GM10248 (cell line): ENCODE measurements around the gene ARHGAP31.

ENCODE experiments used
- CTCF ChIA-PET: fragments of 300-600 bp; sonication (Branson Sonifier 250); formaldehyde crosslinking; extraction: SDS; loops from one replicate; lab custom pipeline; 2021; ENCODE audit warnings: antibody characterized with exemption; lab: Yijun Ruan, JAX
- POLR2A ChIA-PET: fragments of 350-650 bp; sonication (Branson Sonifier 250); formaldehyde crosslinking; extraction: SDS; loops from one replicate; lab custom pipeline; 2020; ENCODE audit warnings: antibody characterized with exemption; lab: Yijun Ruan, JAX
- DNase-seq: peaks from one replicate; pipeline ENCODE4 v3.0.0; 2012; ENCODE audit errors: extremely low spot score
- TF ChIP-seq, protein P1 (sequence below): IDR thresholded peaks from 2 replicates; pipeline ENCODE4 v1.5.1; 2012; ENCODE audit warnings: mild to moderate bottlenecking, low read depth; ENCODE audit errors: extremely low read depth, missing control alignments, control extremely low read depth

The ARHGAP31 gene

DNA sequence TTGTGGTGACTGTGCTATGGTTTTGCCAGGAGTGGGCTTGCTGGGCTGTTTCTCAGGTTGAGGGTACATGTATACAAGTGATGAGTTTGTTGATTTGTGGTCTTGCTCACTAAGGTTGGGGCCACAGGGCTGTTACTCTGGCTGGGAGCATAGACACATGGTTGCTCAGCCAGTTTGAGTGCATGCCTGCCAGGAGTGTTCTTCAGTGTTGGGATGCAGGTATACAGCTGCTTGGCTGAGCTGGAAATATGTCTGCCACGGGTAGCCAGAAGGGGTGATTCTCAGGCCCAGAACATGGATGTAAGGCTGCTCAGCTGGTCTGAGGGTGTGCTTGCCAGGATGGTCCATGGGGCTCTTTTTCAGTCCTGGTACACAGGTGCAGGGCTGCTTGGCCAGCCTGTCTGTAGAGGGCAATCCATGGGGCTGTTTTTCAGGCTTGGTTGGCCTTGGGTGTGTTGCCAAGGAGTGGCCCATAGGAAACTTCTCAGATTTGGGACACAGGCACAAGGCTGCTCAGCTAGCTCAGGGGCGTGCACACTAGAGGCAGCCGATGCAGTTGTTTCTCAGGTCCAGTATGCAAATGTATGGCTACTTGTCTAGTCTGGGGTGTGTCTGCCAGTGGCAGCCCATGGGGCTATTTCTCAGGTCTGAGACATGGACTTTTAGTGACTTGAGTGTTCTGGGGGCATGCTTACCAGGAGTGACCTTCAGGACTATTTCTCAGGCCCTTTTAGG lies 5.3 kb upstream of the ARHGAP31 start:
- TF ChIP-seq, protein P1, sequence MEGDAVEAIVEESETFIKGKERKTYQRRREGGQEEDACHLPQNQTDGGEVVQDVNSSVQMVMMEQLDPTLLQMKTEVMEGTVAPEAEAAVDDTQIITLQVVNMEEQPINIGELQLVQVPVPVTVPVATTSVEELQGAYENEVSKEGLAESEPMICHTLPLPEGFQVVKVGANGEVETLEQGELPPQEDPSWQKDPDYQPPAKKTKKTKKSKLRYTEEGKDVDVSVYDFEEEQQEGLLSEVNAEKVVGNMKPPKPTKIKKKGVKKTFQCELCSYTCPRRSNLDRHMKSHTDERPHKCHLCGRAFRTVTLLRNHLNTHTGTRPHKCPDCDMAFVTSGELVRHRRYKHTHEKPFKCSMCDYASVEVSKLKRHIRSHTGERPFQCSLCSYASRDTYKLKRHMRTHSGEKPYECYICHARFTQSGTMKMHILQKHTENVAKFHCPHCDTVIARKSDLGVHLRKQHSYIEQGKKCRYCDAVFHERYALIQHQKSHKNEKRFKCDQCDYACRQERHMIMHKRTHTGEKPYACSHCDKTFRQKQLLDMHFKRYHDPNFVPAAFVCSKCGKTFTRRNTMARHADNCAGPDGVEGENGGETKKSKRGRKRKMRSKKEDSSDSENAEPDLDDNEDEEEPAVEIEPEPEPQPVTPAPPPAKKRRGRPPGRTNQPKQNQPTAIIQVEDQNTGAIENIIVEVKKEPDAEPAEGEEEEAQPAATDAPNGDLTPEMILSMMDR = no peak
- CTCF ChIA-PET = interaction anchor here (1.4 to 4.3 kb wide), 2 partner anchors 14 to 47 kb away, joined by 6 to 19 read pairs; no protein-coding TSS in a partner anchor
- no peak for DNase-seq
- POLR2A ChIA-PET = no interaction called here

DNA sequence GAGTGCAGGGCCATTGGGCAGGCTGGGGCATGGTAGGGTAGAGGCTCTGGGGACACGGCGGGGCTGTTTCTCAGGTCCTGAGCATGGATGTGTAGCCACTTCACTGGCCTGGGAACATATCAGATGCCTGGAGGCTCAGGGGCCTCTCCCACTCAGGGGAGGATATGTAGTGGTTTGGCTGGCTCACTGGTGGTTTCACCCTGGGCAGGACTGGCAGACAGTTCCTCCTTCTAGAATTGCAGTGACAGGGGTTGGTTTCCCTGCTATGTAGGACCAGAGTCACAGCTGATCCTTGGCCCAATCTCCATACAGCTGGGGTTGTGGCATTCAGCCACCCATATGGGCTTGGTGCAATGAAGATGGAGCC lies 4.8 kb upstream of the ARHGAP31 start:
- POLR2A ChIA-PET = no interaction called here
- CTCF ChIA-PET = interaction anchor here (4.3 kb wide), 1 partner anchor 14 kb away, joined by 19 read pairs; no protein-coding TSS in a partner anchor
- TF ChIP-seq, protein P1 = no peak
- no peak for DNase-seq

DNA sequence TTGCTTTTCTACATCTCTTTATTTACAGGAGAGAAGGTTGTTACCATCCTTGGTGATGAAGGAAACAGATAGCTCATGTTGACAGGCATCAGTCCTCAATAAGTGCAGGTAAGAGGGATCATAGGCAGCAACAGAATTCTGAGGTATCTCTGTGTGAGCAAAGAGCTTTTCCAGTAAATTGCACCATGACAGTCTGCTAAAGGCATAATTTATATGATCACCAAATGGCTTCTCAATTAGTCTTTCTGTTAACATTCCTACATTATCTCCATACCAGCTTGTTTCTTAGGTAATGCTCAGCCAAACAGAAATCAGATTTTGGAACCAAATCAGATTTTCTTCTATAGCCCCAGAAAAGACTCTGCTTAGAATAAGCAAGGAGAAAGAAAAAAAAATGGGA lies 3.6 kb upstream of the ARHGAP31 start:
- ChIA-PET POLR2A (no interaction called here), CTCF (interaction anchor here (0.8 to 4.3 kb wide), 5 partner anchors 10 to 390 kb away, joined by 3 to 19 read pairs (median 3); no protein-coding TSS in a partner anchor)
- DNase-seq = no peak
- TF ChIP-seq, protein P1 = no peak

DNA sequence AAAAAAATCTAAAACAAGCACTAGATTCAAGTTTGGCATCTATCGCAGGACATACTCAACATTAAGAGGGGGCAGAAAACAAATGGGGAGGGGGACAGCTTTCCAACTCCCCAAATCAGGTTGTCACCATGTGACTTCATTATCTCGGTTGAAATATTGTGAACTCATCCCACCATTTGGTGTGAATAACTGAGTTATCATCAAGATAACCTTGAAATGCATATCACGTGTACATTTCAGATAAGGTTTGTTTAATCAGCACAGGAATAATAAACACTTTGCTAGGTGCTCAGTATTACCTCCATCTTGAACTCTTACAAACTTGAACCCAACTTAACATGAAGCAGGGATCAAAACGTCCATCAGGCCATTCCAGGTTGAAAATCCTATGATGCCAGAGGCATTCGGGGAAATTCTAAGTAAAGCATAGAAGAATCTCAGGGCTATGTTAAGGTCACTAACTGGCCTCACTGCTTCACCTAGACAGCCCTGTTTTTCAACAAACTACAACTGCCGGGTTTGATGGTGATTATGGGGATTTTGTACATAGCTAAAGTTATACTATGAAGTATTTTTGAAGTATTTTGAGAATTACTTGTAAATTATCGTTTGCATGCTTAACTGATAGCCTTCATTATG lies 3.0 kb upstream of the ARHGAP31 start:
- ChIA-PET POLR2A (no interaction called here), CTCF (interaction anchor here (1.1 to 4.3 kb wide), 4 partner anchors 16 to 390 kb away, joined by 3 to 19 read pairs (median 8); no protein-coding TSS in a partner anchor)
- DNase-seq = no peak
- TF ChIP-seq, protein P1 = no peak

DNA sequence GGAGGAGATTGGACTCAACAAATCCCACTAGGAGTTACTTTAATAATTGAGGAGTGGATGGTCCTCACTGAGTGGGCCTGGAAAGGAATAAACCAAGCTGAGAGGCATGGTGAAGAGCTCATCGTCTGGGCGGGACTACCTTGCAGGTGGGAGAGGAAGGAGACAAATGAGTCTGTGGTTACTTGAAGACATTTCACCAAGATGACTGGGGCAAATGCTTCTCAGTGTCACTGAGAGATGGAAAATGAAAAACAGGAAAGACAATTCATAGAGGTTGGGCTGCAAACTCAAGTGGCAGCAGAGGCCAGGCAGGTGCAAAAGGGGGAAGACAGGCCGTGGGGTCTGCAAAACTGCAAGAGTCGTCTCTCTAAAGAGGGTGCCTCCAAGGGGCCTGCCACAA lies 1.5 kb upstream of the ARHGAP31 start:
- TF ChIP-seq, protein P1 = no peak
- ChIA-PET POLR2A (no interaction called here), CTCF (interaction anchor here (0.8 to 4.3 kb wide), 10 partner anchors 8 to 388 kb away, joined by 3 to 19 read pairs (median 5); no protein-coding TSS in a partner anchor)
- no peak for DNase-seq

DNA sequence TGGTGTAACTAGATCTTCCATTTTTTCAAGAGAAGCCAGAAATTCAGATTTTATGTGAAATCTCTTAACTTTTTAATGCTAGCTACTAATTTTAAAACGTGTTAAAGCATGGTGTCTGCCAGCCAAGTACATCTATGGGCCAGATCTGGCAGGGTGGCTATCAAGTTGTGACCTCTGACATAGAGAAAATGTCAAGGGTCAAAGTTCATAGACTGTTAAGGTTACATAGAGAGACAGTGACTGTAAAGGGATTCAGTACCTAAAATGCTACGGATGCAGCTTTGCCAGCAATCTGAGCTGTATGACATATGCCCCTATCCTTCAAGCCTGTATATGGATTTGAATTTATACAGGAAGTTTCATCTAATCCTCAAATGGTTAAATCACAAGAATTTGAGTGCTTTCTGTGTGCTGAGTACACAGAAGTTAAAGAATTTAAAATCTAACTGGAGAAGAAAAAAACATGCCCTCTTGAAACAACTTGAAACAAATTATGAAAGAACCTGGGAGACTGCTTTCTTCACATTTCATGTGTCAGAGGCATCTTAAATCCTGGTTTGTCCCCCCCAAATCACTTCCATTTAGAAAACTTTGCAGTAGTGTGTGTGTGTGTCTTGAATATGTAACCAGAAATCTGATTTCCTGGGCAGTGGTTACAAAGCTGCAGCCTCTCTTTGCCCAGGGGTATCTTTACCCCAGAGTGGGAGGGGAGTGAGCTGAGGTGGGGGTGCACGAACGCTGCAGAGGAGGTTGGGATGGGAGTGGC lies 895 bp upstream of the ARHGAP31 start:
- ChIA-PET POLR2A (no interaction called here), CTCF (interaction anchor here (1.1 to 4.3 kb wide), 13 partner anchors 7 to 648 kb away, joined by 3 to 19 read pairs (median 5); partner anchors contain the start of gene B4GALT4)
- TF ChIP-seq, protein P1 = no peak
- no peak for DNase-seq
